RWPE1 (cell line): ENCODE data around the gene CDIPT.
A peak's percentile ranks its signal among the peaks of the same experiment; 100 is the strongest.

Experiments used
- CTCF ChIA-PET: fragments of 350-600 bp; sonication (Branson Sonifier 250); formaldehyde crosslinking; extraction: SDS; loops from one replicate; lab custom pipeline; 2021; lab: Yijun Ruan, JAX
- POLR2A ChIA-PET: fragments of 400-600 bp; formaldehyde crosslinking; extraction: SDS; loops from one replicate; lab custom pipeline; 2020; ENCODE audit warnings: antibody characterized with exemption; ENCODE audit not compliant: low non-redundant PET; lab: Yijun Ruan, JAX
- DNase-seq: peaks from one replicate; pipeline ENCODE4 v3.0.0; 2012; ENCODE audit warnings: low spot score
- H3K27ac ChIP-seq: fragments of 450-650 bp; 2 replicates; pipeline ENCODE4 v1.5.1; 2017
- TF ChIP-seq, protein P1 (sequence below): fragments of 450-650 bp; conservative IDR thresholded peaks from 2 replicates; pipeline ENCODE4 v1.5.1; 2017; ENCODE audit warnings: low read depth, mild to moderate bottlenecking

The CDIPT gene

DNA sequence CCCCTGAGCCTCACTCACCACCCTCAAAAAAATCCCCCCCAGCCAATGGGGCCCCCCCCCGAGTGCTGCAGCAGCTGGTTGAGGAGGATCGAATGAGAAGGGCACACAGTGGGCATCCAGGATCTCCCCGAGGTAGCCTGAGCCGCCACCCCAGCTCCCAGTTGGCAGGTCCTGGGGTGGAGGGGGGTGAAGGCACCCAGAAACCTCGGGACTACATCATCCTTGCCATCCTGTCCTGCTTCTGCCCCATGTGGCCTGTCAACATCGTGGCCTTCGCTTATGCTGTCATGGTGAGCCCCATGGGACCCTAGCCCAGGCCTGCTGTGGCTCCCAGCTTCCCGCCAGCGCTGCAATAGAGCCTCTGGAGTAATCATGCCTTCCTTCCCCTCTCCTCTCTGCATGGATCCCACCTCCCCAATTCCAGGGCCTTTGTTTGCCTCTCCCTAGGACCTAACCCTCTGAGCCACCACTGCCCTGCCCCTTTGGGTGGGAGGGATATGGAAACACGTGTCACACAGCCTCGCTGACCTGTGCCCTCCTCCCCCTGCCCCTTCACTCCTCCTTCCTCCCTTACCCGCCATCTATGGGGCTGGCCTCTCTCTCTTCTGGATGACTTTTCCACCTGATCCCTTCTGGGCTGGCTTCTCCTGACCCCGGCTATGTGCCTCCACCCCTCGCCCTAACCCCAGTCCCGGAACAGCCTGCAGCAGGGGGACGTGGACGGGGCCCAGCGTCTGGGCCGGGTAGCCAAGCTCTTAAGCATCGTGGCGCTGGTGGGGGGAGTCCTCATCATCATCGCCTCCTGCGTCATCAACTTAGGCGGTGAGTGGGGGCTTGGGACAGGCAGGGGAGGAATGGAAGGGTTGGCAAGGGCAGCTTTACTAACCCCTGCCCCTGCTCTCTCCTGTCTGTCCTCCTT lies 49.1 kb downstream of the CDIPT start:
- DNase-seq: no peak

DNA sequence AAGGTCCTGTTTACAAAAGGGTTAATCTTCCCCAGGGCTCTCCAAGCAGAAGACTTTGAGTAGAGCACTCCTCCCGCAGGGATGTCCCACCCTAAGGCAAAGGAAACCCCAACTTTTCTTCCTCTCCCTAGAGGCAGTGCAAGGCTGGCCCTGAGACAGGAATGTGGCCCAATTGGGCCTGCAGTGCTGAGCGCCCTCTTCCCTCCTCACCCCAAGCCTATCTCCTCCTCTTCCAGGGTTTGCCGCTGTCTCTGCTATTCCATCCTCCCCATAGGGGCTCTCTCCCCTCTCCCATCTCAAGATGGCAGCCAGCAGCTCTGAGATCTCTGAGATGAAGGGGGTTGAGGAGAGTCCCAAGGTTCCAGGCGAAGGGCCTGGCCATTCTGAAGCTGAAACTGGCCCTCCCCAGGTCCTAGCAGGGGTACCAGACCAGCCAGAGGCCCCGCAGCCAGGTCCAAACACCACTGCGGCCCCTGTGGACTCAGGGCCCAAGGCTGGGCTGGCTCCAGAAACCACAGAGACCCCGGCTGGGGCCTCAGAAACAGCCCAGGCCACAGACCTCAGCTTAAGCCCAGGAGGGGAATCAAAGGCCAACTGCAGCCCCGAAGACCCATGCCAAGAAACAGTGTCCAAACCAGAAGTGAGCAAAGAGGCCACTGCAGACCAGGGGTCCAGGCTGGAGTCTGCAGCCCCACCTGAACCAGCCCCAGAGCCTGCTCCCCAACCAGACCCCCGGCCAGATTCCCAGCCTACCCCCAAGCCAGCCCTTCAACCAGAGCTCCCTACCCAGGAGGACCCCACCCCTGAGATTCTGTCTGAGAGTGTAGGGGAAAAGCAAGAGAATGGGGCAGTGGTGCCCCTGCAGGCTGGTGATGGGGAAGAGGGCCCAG lies 50.0 kb downstream of the CDIPT start:
- DNase-seq: no peak
- TF ChIP-seq, protein P1, sequence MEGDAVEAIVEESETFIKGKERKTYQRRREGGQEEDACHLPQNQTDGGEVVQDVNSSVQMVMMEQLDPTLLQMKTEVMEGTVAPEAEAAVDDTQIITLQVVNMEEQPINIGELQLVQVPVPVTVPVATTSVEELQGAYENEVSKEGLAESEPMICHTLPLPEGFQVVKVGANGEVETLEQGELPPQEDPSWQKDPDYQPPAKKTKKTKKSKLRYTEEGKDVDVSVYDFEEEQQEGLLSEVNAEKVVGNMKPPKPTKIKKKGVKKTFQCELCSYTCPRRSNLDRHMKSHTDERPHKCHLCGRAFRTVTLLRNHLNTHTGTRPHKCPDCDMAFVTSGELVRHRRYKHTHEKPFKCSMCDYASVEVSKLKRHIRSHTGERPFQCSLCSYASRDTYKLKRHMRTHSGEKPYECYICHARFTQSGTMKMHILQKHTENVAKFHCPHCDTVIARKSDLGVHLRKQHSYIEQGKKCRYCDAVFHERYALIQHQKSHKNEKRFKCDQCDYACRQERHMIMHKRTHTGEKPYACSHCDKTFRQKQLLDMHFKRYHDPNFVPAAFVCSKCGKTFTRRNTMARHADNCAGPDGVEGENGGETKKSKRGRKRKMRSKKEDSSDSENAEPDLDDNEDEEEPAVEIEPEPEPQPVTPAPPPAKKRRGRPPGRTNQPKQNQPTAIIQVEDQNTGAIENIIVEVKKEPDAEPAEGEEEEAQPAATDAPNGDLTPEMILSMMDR: no peak
- H3K27ac ChIP-seq: peak overlapping the region; percentile 99
- ChIA-PET POLR2A (no interaction called here), CTCF (interaction anchor here (0.5 kb wide), 1 partner anchor 38 kb away, joined by 4 read pairs; no protein-coding TSS in a partner anchor)

More for the DNA sequence above, 49.1 kb downstream of the CDIPT start:
- TF ChIP-seq, protein P1: no peak
- peak overlapping the region; percentile 99 for H3K27ac ChIP-seq
- ChIA-PET CTCF (interaction anchor here (0.6 kb wide), 3 partner anchors 88 to 764 kb away, joined by 3 read pairs; no protein-coding TSS in a partner anchor), POLR2A (no interaction called here)

DNA sequence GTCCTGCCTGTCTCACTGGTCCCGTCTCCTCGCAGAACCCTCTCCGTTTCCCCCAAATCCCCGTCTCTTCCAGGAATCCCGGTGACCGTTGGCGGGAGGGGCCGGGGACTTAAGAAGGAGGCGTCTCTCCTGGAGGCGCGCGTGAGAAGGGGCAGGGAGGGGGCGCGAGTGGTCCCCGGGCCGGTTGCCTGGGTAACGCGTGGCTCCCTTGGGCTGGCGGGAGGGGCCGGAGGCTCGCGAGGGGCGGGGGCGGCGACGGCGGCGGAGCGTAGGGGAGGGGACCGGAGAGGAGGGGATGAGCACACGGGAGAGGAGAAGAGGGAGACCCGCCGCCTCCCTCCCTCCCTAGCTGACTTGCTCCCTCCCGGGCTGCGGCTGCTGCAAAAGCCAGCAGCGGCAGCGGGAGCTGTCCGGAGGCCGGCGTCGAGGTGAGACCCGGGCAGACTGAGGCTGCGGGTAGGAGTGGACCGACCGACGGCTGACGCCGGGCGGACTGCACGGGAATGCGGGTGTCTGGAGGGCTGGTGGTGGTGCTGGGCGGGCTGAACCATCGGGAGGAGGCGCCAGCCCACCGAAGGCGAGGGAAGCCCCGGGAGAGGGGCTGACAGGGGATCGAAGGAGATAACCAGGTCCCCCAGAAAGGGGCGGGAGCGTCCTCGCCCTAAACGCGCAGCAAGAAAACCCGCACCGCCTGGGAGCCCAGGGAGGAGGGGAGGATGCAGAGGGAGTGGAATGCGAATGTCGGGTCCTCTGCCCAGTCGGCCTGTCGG lies 50.9 kb downstream of the CDIPT start, which contains the start of gene PRRT2:
TSS of gene PRRT2 (plus strand) at position 298 of the 770 bp plus-strand sequence. CDS start 862 bp downstream, outside the sequence.
- TF ChIP-seq, protein P1: no peak
- ChIA-PET POLR2A (no interaction called here), CTCF (interaction anchor here (0.7 kb wide), 1 partner anchor 26 kb away, joined by 3 read pairs; no protein-coding TSS in a partner anchor)
- H3K27ac ChIP-seq: peak within 1 kb of the TSS; percentile 99
- DNase-seq: no peak

DNA sequence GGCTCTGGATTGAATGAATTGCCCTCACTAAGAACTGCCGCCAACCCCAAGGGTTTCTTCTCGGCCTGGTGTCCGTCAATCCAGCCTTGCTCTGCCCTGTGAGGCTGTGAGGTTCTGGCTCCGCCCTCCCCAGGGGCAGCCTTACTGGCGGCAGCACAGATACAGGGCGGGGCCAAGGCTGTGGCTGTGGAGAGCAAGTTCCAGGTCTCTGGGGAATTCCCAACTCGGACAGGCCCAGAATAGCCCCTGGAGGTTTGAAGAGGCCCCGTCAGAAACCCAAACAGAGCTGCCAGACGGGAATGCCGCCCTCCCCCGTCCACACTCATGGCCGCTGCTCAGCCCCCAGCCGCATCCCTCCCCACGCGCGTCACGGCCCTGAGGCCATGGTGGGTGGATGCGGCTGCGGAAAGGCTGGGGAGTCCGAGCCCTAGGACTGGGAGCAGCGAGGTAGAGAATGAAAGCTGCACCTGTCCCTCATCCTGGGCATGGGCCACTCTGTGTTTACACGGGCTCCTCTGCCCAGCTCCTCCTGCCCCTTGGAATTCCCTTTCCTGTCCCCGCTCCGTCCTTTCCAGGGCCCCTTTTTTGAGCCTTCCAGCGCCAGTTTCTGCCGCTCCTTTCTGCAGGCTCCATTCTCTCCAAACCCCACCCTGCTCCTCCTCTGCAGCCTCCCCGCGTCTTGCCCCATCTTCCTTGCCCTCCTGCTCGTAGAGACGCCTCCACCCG lies 51.7 kb downstream of the CDIPT start:
- TF ChIP-seq, protein P1: no peak
- peak overlapping the region; percentile 99 for H3K27ac ChIP-seq
- CTCF ChIA-PET: interaction anchor here (0.6 to 0.7 kb wide), 2 partner anchors 8 to 27 kb away, joined by 3 read pairs; no protein-coding TSS in a partner anchor
- peak; percentile 87 for DNase-seq
- POLR2A ChIA-PET: no interaction called here

DNA sequence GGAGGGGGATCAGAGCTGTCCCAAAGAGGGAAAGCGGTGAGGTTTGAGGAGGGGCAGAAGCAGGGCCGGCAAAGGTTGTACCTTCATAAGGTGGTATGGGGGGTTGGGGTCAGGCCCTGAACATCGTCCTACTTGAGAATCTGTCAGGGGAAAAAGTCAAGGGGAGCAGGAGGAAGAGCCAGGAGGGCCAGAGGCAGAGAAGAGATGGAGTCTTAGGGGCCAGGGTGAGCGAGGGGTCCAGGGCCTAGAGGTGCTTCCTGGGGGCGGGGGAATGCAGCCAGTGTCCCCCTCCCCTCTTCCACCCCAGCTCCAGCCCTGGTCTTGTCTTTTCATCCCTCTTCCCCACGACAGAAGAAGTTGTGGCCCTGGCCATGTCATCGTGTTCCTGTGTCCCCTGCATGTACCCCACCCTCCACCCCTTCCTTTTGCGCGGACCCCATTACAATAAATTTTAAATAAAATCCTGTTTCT lies 52.3 kb downstream of the CDIPT start:
- peak overlapping the region; percentile 99 for H3K27ac ChIP-seq
- ChIA-PET CTCF (interaction anchor here (0.6 kb wide), 1 partner anchor 8 kb away, joined by 3 read pairs; no protein-coding TSS in a partner anchor), POLR2A (no interaction called here)
- DNase-seq: no peak
- TF ChIP-seq, protein P1: no peak
